ENCODE measurements around the gene TBCK.
A peak's percentile ranks its signal among the peaks of the same experiment; 100 is the strongest.

TBCK gene

DNA sequence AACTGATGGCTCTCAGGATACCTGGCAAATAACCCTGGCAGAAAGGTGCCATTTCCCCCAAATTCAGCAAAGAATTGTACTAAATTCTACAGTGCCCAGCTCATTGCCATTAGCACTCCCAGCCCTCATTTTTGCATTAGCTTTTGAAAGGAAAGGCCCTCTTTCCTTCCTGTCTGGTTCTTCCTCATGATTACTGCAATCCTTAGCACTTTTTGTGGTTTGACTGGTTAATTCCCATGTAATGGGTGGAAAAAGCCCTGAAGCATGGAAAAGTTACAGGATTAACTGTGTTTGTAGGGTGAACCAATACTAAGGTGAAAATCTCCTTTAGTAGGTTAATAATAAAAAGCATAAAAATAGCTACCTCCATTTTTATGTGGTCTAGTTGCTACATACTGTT lies 281.3 kb downstream of the TBCK start:
- DNase-seq (ENCODE audit: low read depth), result no peak
- TF ChIP-seq CTCF (IDR thresholded peaks at IDR 0.05; ENCODE audit: insufficient read depth, low read depth, low read length, missing control alignments), result no peak
- no peak overlapping the region for H3K4me3 ChIP-seq (ENCODE audit: low read length)

DNA sequence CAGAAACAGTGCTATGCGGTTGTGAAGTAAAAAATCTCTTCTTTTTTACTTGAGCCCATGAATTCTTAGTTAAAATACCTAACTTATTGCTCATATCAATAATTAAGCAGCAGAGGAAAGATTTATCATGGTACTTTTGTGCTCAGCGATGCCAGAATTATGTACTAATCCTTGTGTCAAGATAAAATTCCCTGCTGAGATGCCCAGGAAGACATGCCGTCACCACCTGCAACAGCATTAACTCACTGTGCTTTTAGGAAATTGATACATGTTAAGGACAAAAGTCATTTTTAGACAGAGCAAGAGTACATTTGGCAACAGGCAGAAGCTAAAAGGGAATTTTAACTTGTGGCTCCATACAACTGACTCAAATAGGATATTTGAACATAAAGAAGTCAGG lies 281.8 kb downstream of the TBCK start:
- no peak overlapping the region for H3K4me3 ChIP-seq (ENCODE audit: low read length)
- DNase-seq (ENCODE audit: low read depth), result peak; percentile 14
- no peak for TF ChIP-seq CTCF (IDR thresholded peaks at IDR 0.05; ENCODE audit: insufficient read depth, low read depth, low read length, missing control alignments)

DNA sequence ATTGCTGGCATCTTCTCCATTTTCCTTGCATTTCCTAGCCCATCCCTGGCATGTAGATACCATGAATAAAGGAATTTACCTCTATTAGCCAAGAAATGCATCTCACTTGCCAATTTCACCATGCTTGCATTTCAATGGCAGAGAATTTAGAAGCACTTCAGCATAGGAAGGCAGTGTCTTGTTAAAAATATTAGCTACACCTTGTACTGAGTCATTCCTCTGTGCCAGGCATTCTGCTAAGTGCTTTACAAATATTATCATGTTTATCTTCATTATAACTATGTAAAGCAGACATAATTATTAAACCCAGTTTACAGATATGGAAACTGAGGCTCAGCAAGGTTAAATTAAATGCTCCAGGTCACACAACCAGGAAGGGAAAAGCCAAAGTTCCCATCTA lies 282.5 kb downstream of the TBCK start:
- TF ChIP-seq CTCF (IDR thresholded peaks at IDR 0.05; ENCODE audit: insufficient read depth, low read depth, low read length, missing control alignments), result no peak
- H3K4me3 ChIP-seq (ENCODE audit: low read length), result no peak overlapping the region
- DNase-seq (ENCODE audit: low read depth), result no peak

DNA sequence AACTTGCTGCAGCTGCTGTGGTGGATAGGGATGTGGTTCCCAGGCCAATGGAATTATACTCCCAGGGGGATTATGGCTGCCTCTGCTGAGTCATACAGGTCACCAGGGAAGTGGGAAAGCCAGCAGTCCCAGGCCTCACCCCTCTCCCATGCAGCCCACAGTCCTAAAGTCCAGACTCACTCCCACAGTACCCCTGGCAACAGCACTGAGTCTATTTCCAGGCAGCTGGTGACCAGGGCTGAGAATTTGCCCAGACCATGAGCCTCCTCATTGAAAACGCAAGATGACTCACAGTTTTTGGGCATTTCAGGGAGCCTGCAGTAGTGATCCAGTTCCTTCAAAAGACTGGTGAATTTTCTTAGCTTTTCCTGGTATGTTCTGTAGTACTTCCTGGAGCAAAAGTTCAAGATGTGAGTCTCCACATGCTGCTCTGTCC lies 283.1 kb downstream of the TBCK start:
- H3K4me3 ChIP-seq (ENCODE audit: low read length), result no peak overlapping the region
- no peak for TF ChIP-seq CTCF (IDR thresholded peaks at IDR 0.05; ENCODE audit: insufficient read depth, low read depth, low read length, missing control alignments)
- DNase-seq (ENCODE audit: low read depth), result peak; percentile 24

GRCh38 chr4:106022454-106022853 lies 293.6 kb downstream of the TBCK start:
- no peak for TF ChIP-seq CTCF (IDR thresholded peaks at IDR 0.05; ENCODE audit: insufficient read depth, low read depth, low read length, missing control alignments)
- DNase-seq (ENCODE audit: low read depth), result no peak
- no peak overlapping the region for H3K4me3 ChIP-seq (ENCODE audit: low read length)

- no peak overlapping the region for H3K4me3 ChIP-seq (ENCODE audit: low read length)
- DNase-seq (ENCODE audit: low read depth), result no peak
- no peak for TF ChIP-seq CTCF (IDR thresholded peaks at IDR 0.05; ENCODE audit: insufficient read depth, low read depth, low read length, missing control alignments)
Observed at GRCh38 chr4:106021737-106022410, 294.1 kb downstream of the TBCK start.

DNA sequence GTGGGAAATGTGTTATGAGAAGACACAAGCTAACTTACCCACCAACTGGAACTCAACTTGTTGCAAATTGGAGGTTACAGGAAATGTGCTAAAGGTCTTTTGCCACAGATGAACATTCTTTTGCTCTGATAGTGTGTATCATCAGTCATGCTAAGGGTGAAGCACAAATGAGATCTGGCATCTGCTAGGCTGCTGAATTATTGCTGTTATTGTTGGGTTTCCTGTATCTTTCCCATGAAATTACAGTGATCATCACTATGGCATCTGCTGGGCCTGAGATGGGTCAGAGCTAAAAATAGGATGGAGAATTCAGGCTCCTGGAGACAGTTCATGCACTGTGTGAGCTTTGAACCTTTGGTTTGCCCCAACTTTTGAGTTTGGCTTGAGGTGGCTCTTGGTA lies 296.2 kb downstream of the TBCK start:
- no peak for DNase-seq (ENCODE audit: low read depth)
- H3K4me3 ChIP-seq (ENCODE audit: low read length), result no peak overlapping the region
- no peak for TF ChIP-seq CTCF (IDR thresholded peaks at IDR 0.05; ENCODE audit: insufficient read depth, low read depth, low read length, missing control alignments)

All from epithelial cell of esophagus (primary cell).